Uterus (tissue), 4 donors: ENCODE results near the gene GRIK3. TPM values are rescaled to one million over a fixed set of nuclear protein-coding genes. Genes with fewer than 3 reads are reported as not detected.

Experiments
- DNase-seq, 2 donors: peaks; one replicate each; pipeline ENCODE4 v3.0.0-alpha.2; 2019 to 2020
- H3K27ac ChIP-seq, 2 donors: fragments of 200-600 bp; sonication (generic); 1 replicate in 1 of 2; 2 replicates in 1 of 2; pipeline ENCODE4 v1.5.1; 2016 to 2018
- H3K27me3 ChIP-seq, 2 donors: fragments of 200-600 bp; sonication (generic); one replicate each; pipeline ENCODE4 v1.5.1; 2018 to 2019; ENCODE audit warnings: control low read depth in 1 of 2
- H3K36me3 ChIP-seq, 2 donors: fragments of 200-600 bp; sonication (generic); one replicate each; pipeline ENCODE4 v1.5.1; 2019; ENCODE audit warnings: control low read depth in 1 of 2
- H3K4me1 ChIP-seq, 2 donors: fragments of 200-600 bp; sonication (generic); one replicate each; pipeline ENCODE4 v1.5.1; 2018 to 2019; ENCODE audit warnings: control low read depth in 1 of 2
- H3K4me3 ChIP-seq, 2 donors: fragments of 200-600 bp; sonication (generic); 1 replicate in 1 of 2; 2 replicates in 1 of 2; pipeline ENCODE4 v1.5.1; 2018 to 2019; ENCODE audit warnings: mild to moderate bottlenecking in 1 of 2
- H3K9me3 ChIP-seq, 2 donors: fragments of 200-600 bp; sonication (generic); one replicate each; pipeline ENCODE4 v1.5.1; 2019; ENCODE audit warnings: control low read depth in 1 of 2
- CTCF ChIP-seq, 4 experiments: fragments of 200-600 bp in 2 of 4; fragments of 450-650 bp in 2 of 4; sonication (generic) in 2 of 4; IDR thresholded peaks; one replicate each; pipeline ENCODE4 v1.5.1; 2016 to 2019; ENCODE audit warnings: antibody characterized with exemption in 4 of 4, mild to moderate bottlenecking in 2 of 4, moderate library complexity in 1 of 4
- POLR2A ChIP-seq, 2 donors: fragments of 450-650 bp; IDR thresholded peaks; one replicate each; pipeline ENCODE4 v1.6.1; 2016; ENCODE audit warnings: antibody characterized with exemption in 2 of 2, mild to moderate bottlenecking in 1 of 2, moderate library complexity in 1 of 2
- intact Hi-C: fragments of 100-400 bp; cut with DNase I; formaldehyde crosslinking; loops from one replicate; pipeline ENCODE4 v1.15.1; 2023; ENCODE audit warnings: low total_unique reads
- total RNA-seq, 4 donors: library from RNA; depleted of rRNA in 3 of 4; stranded (reverse); fragments of >200 nt in 3 of 4; gene quantifications; one replicate each; pipeline versions ENCODE4 v1.1.0 to v1.2.4, GENCODE V29; 2014 to 2023
- donor health status: DM: yes; HTN: yes; CAD: no.

The GRIK3 gene
- total RNA-seq, 4 donors from 2014 or later, result 0.52 to 1.6 TPM; not detected in 2

- Histone ChIP-seq H3K4me1 (no peaks in the 10 kb centered on the region), H3K36me3 (no peaks in the 10 kb centered on the region), H3K4me3 (no peak overlapping the region), H3K27ac (no peak overlapping the region), H3K9me3 (no peaks in the 10 kb centered on the region), H3K27me3 (peaks cover 0 to 26% of the 10 kb centered on the region in 2 donors)
- intact Hi-C loops, result no loop called here
- TF ChIP-seq POLR2A (IDR thresholded peaks at IDR 0.05) (no peak), CTCF (IDR thresholded peaks at IDR 0.05) (no peak)
- no peak for DNase-seq
These were observed 5.9 kb upstream of the GRIK3 start for GRCh38 chr1:37040261-37040660.

DNA sequence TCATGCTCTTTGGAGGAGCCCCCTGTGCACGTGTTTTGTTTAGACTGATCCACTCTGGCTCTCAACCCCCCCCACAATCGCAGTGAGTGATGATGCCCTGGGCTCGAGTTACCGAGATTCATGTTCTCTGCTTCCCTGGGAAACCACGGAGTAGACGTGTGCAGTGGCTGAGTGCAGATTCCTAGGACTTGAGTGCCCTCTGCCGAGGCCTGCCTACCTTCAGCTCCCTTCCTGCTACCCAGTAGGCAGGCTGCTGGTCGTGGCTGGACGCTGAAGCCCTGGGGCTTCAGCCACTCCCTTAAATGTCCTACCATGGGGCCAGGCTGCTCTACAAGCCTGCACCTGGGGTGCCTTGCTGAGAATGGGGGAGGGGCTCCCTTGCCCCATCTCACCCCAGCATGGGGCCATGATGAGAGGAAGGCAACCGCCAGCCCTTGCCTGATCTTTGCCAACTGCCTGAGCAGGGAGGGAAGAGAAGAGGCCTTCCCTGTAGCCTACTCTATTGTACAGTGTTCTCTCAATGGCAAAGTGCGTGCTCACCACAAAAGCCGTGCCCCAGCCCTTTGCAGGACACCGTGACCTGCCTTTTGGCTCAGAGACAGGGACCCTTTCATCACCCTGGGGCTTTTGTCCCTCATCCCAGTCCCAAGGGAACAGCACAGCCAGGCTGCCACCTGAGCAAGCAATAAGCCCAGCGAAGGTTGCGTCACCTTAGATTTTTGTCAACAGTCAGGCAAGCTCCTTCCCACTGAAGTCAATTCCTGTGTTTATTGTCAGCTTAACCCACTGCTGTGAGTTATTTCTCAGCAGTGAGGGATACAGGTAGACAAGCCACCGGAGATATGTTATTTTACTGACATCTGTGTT lies 4.1 kb upstream of the GRIK3 start:
- Histone ChIP-seq H3K36me3 (no peaks in the 10 kb centered on the region), H3K27me3 (peaks cover 0 to 34% of the 10 kb centered on the region in 2 donors), H3K9me3 (no peaks in the 10 kb centered on the region), H3K4me1 (no peaks in the 10 kb centered on the region), H3K4me3 (no peak overlapping the region), H3K27ac (no peak overlapping the region)
- no peak for DNase-seq
- intact Hi-C loops, result no loop called here
- TF ChIP-seq POLR2A (IDR thresholded peaks at IDR 0.05) (no peak), CTCF (IDR thresholded peaks at IDR 0.05) (peak in 1 of 4 experiments; percentile 4)

GRCh38 chr1:37037690-37038089 lies 3.4 kb upstream of the GRIK3 start:
- Histone ChIP-seq H3K4me3 (no peak overlapping the region), H3K27me3 (peaks cover 0 to 42% of the 10 kb centered on the region in 2 donors), H3K27ac (no peak overlapping the region), H3K9me3 (no peaks in the 10 kb centered on the region), H3K4me1 (peaks cover 0 to 3% of the 10 kb centered on the region in 2 donors), H3K36me3 (no peaks in the 10 kb centered on the region)
- TF ChIP-seq POLR2A (IDR thresholded peaks at IDR 0.05), result no peak
- TF ChIP-seq CTCF (IDR thresholded peaks at IDR 0.05), result no peak
- DNase-seq, result no peak
- intact Hi-C loops, result no loop called here

- H3K9me3 ChIP-seq, result no peaks in the 10 kb centered on the region
- peaks cover 0 to 5% of the 10 kb centered on the region in 2 donors for H3K4me1 ChIP-seq
- no peak for DNase-seq
- intact Hi-C loops, result no loop called here
- no peak overlapping the region for H3K4me3 ChIP-seq
- no peaks in the 10 kb centered on the region for H3K36me3 ChIP-seq
- no peak for TF ChIP-seq POLR2A (IDR thresholded peaks at IDR 0.05)
- TF ChIP-seq CTCF (IDR thresholded peaks at IDR 0.05), result no peak
- no peak overlapping the region for H3K27ac ChIP-seq
- H3K27me3 ChIP-seq, result peaks cover 0 to 52% of the 10 kb centered on the region in 2 donors
These were observed 2.3 kb upstream of the GRIK3 start for GRCh38 chr1:37036667-37037053.
